ENCODE measurements around the gene MYOM1. TPM values are rescaled to one million over a fixed set of nuclear protein-coding genes. Genes with fewer than 3 reads are reported as not detected.
"Not testable (repeated sequence)": the region's sequence is repeated elsewhere in the genome, so short reads cannot be mapped to it uniquely, and the experiment has no call there.

The MYOM1 gene
- total RNA-seq, 4 donors from 2014 or later = 1.3 to 29.7 (median 3.1) TPM

GRCh38 chr18:3205239-3205638 is 14.5 kb downstream of the MYOM1 start:
- no peaks in the 10 kb centered on the region for H3K36me3 ChIP-seq
- no peak overlapping the region for H3K4me3 ChIP-seq
- no peaks in the 10 kb centered on the region for H3K4me1 ChIP-seq
- DNase-seq = no peak
- no peak overlapping the region for H3K27ac ChIP-seq
- H3K9me3 ChIP-seq = no peaks in the 10 kb centered on the region
- TF ChIP-seq CTCF (IDR thresholded peaks at IDR 0.05) (no peak), POLR2A (IDR thresholded peaks at IDR 0.05) (no peak)
- no peaks in the 10 kb centered on the region for H3K27me3 ChIP-seq

- no peaks in the 10 kb centered on the region for H3K36me3 ChIP-seq
- H3K4me3 ChIP-seq = no peak overlapping the region
- DNase-seq = no peak
- H3K9me3 ChIP-seq = no peaks in the 10 kb centered on the region
- TF ChIP-seq POLR2A (IDR thresholded peaks at IDR 0.05) (no peak), CTCF (IDR thresholded peaks at IDR 0.05) (no peak)
- no peak overlapping the region for H3K27ac ChIP-seq
- H3K27me3 ChIP-seq = no peaks in the 10 kb centered on the region
- H3K4me1 ChIP-seq = peaks cover 0 to 6% (median 0%) of the 10 kb centered on the region in 4 donors
Measured at GRCh38 chr18:3199942-3200645, 19.7 kb downstream of the MYOM1 start.

GRCh38 chr18:3198260-3198860 is 21.4 kb downstream of the MYOM1 start:
- H3K9me3 ChIP-seq, H3K27ac ChIP-seq, H3K36me3 ChIP-seq, H3K4me1 ChIP-seq, H3K27me3 ChIP-seq, H3K4me3 ChIP-seq, DNase-seq: not testable (repeated sequence)

- Histone ChIP-seq H3K27ac (no peak overlapping the region), H3K9me3 (no peaks in the 10 kb centered on the region), H3K4me1 (peaks cover 0 to 6% (median 0%) of the 10 kb centered on the region in 4 donors), H3K27me3 (no peaks in the 10 kb centered on the region), H3K4me3 (no peak overlapping the region), H3K36me3 (no peaks in the 10 kb centered on the region)
- no peak for DNase-seq
- TF ChIP-seq CTCF (IDR thresholded peaks at IDR 0.05) (no peak), POLR2A (IDR thresholded peaks at IDR 0.05) (no peak)
Measured at GRCh38 chr18:3194947-3195612, 24.7 kb downstream of the MYOM1 start.

- Histone ChIP-seq H3K4me1 (peaks cover 0 to 3% (median 0%) of the 10 kb centered on the region in 4 donors), H3K4me3 (no peak overlapping the region), H3K9me3 (no peaks in the 10 kb centered on the region), H3K27ac (no peak overlapping the region), H3K36me3 (no peaks in the 10 kb centered on the region), H3K27me3 (no peaks in the 10 kb centered on the region)
- TF ChIP-seq CTCF (IDR thresholded peaks at IDR 0.05) (no peak), POLR2A (IDR thresholded peaks at IDR 0.05) (no peak)
- DNase-seq = no peak
Measured at GRCh38 chr18:3193331-3193730, 26.4 kb downstream of the MYOM1 start.

- no peak overlapping the region for H3K27ac ChIP-seq
- no peak overlapping the region for H3K4me3 ChIP-seq
- no peaks in the 10 kb centered on the region for H3K4me1 ChIP-seq
- TF ChIP-seq CTCF (IDR thresholded peaks at IDR 0.05) (no peak), POLR2A (IDR thresholded peaks at IDR 0.05) (no peak)
- no peaks in the 10 kb centered on the region for H3K9me3 ChIP-seq
- no peaks in the 10 kb centered on the region for H3K36me3 ChIP-seq
- DNase-seq = no peak
- no peaks in the 10 kb centered on the region for H3K27me3 ChIP-seq
Measured at GRCh38 chr18:3192752-3193151, 27.0 kb downstream of the MYOM1 start.

Data from Peyer's patch (tissue), 4 donors.